ENCODE measurements around the gene LGI2. TPM values are rescaled to one million over a fixed set of nuclear protein-coding genes. Genes with fewer than 3 reads are reported as not detected.
A peak's percentile ranks its signal among the peaks of the same experiment; 100 is the strongest.
"Not testable (repeated sequence)": the region's sequence is repeated elsewhere in the genome, so short reads cannot be mapped to it uniquely, and the experiment has no call there.

Gene LGI2
- polyA plus RNA-seq, 2 donors = 0.08 to 0.27 TPM

GRCh38 chr4:25052037-25052436, 21.3 kb upstream of the LGI2 start:
- H3K4me1 ChIP-seq (ENCODE audit: control insufficient read depth in 2 of 2, insufficient read depth in 2 of 2, low read length in 1 of 2); H3K36me3 ChIP-seq (ENCODE audit: control insufficient read depth in 2 of 2, insufficient read depth in 2 of 2, low read length in 1 of 2); H3K27me3 ChIP-seq (ENCODE audit: control insufficient read depth in 1 of 2, insufficient read depth in 2 of 2, low read length in 2 of 2); H3K4me3 ChIP-seq (ENCODE audit: low read depth in 1 of 2, low read length in 2 of 2); H3K27ac ChIP-seq (ENCODE audit: low read depth in 2 of 2, low read length in 1 of 2); H3K9me3 ChIP-seq (ENCODE audit: control insufficient read depth in 2 of 2, insufficient read depth in 1 of 2, low read depth in 1 of 2, low read length in 1 of 2): not testable (repeated sequence)
- 93 to 94% methylated on average over 5 of the region's 5 CpGs for WGBS, 2 donors

GRCh38 chr4:25051534-25051933, 20.8 kb upstream of the LGI2 start:
- no peaks in the 10 kb centered on the region for H3K36me3 ChIP-seq (ENCODE audit: control insufficient read depth in 2 of 2, insufficient read depth in 2 of 2, low read length in 1 of 2)
- no peaks in the 10 kb centered on the region for H3K27me3 ChIP-seq (ENCODE audit: control insufficient read depth in 1 of 2, insufficient read depth in 2 of 2, low read length in 2 of 2)
- 82 to 91% methylated on average over 1 of the region's 1 CpG for WGBS, 2 donors
- H3K9me3 ChIP-seq (ENCODE audit: control insufficient read depth in 2 of 2, insufficient read depth in 1 of 2, low read depth in 1 of 2, low read length in 1 of 2) = no peaks in the 10 kb centered on the region
- H3K27ac ChIP-seq (ENCODE audit: low read depth in 2 of 2, low read length in 1 of 2) = no peak overlapping the region
- H3K4me1 ChIP-seq (ENCODE audit: control insufficient read depth in 2 of 2, insufficient read depth in 2 of 2, low read length in 1 of 2) = no peaks in the 10 kb centered on the region
- no peak overlapping the region for H3K4me3 ChIP-seq (ENCODE audit: low read depth in 1 of 2, low read length in 2 of 2)

GRCh38 chr4:25050370-25051078, 19.8 kb upstream of the LGI2 start:
- Histone ChIP-seq H3K36me3 (ENCODE audit: control insufficient read depth in 2 of 2, insufficient read depth in 2 of 2, low read length in 1 of 2) (no peaks in the 10 kb centered on the region), H3K9me3 (ENCODE audit: control insufficient read depth in 2 of 2, insufficient read depth in 1 of 2, low read depth in 1 of 2, low read length in 1 of 2) (no peaks in the 10 kb centered on the region), H3K27ac (ENCODE audit: low read depth in 2 of 2, low read length in 1 of 2) (no peak overlapping the region), H3K27me3 (ENCODE audit: control insufficient read depth in 1 of 2, insufficient read depth in 2 of 2, low read length in 2 of 2) (no peaks in the 10 kb centered on the region), H3K4me1 (ENCODE audit: control insufficient read depth in 2 of 2, insufficient read depth in 2 of 2, low read length in 1 of 2) (no peaks in the 10 kb centered on the region), H3K4me3 (ENCODE audit: low read depth in 1 of 2, low read length in 2 of 2) (no peak overlapping the region)
- WGBS, 2 donors = 91 to 93% methylated on average over 5 of the region's 5 CpGs

- Histone ChIP-seq H3K9me3 (ENCODE audit: control insufficient read depth in 2 of 2, insufficient read depth in 1 of 2, low read depth in 1 of 2, low read length in 1 of 2) (no peaks in the 10 kb centered on the region), H3K4me3 (ENCODE audit: low read depth in 1 of 2, low read length in 2 of 2) (no peak overlapping the region), H3K4me1 (ENCODE audit: control insufficient read depth in 2 of 2, insufficient read depth in 2 of 2, low read length in 1 of 2) (no peaks in the 10 kb centered on the region), H3K36me3 (ENCODE audit: control insufficient read depth in 2 of 2, insufficient read depth in 2 of 2, low read length in 1 of 2) (no peaks in the 10 kb centered on the region), H3K27ac (ENCODE audit: low read depth in 2 of 2, low read length in 1 of 2) (no peak overlapping the region), H3K27me3 (ENCODE audit: control insufficient read depth in 1 of 2, insufficient read depth in 2 of 2, low read length in 2 of 2) (no peaks in the 10 kb centered on the region)
- 81 to 82% methylated on average over 5 of the region's 5 CpGs for WGBS, 2 donors
These were observed 12.8 kb upstream of the LGI2 start for GRCh38 chr4:25043548-25043947.

- Histone ChIP-seq H3K36me3 (ENCODE audit: control insufficient read depth in 2 of 2, insufficient read depth in 2 of 2, low read length in 1 of 2) (no peaks in the 10 kb centered on the region), H3K4me1 (ENCODE audit: control insufficient read depth in 2 of 2, insufficient read depth in 2 of 2, low read length in 1 of 2) (peaks cover 0 to 7% of the 10 kb centered on the region in 2 donors), H3K4me3 (ENCODE audit: low read depth in 1 of 2, low read length in 2 of 2) (no peak overlapping the region), H3K27me3 (ENCODE audit: control insufficient read depth in 1 of 2, insufficient read depth in 2 of 2, low read length in 2 of 2) (no peaks in the 10 kb centered on the region), H3K27ac (ENCODE audit: low read depth in 2 of 2, low read length in 1 of 2) (no peak overlapping the region), H3K9me3 (ENCODE audit: control insufficient read depth in 2 of 2, insufficient read depth in 1 of 2, low read depth in 1 of 2, low read length in 1 of 2) (no peaks in the 10 kb centered on the region)
- 73 to 78% methylated on average over 4 of the region's 4 CpGs for WGBS, 2 donors
These were observed 2.8 kb upstream of the LGI2 start for GRCh38 chr4:25033526-25033925.

GRCh38 chr4:25032126-25032525, 1.4 kb upstream of the LGI2 start:
- WGBS, 2 donors = 75 to 78% methylated on average over 2 of the region's 2 CpGs
- Histone ChIP-seq H3K36me3 (ENCODE audit: control insufficient read depth in 2 of 2, insufficient read depth in 2 of 2, low read length in 1 of 2) (no peaks in the 10 kb centered on the region), H3K4me1 (ENCODE audit: control insufficient read depth in 2 of 2, insufficient read depth in 2 of 2, low read length in 1 of 2) (peaks cover 0 to 7% of the 10 kb centered on the region in 2 donors), H3K9me3 (ENCODE audit: control insufficient read depth in 2 of 2, insufficient read depth in 1 of 2, low read depth in 1 of 2, low read length in 1 of 2) (no peaks in the 10 kb centered on the region), H3K27ac (ENCODE audit: low read depth in 2 of 2, low read length in 1 of 2) (no peak overlapping the region), H3K4me3 (ENCODE audit: low read depth in 1 of 2, low read length in 2 of 2) (no peak overlapping the region), H3K27me3 (ENCODE audit: control insufficient read depth in 1 of 2, insufficient read depth in 2 of 2, low read length in 2 of 2) (peaks cover 0 to 4% of the 10 kb centered on the region in 2 donors)

GRCh38 chr4:25031077-25031621, 403 bp upstream of the LGI2 start:
- peak overlapping the region; percentile 38 to 52 for H3K4me3 ChIP-seq (ENCODE audit: low read depth in 1 of 2, low read length in 2 of 2)
- H3K4me1 ChIP-seq (ENCODE audit: control insufficient read depth in 2 of 2, insufficient read depth in 2 of 2, low read length in 1 of 2) = peaks cover 0 to 7% of the 10 kb centered on the region in 2 donors
- H3K27me3 ChIP-seq (ENCODE audit: control insufficient read depth in 1 of 2, insufficient read depth in 2 of 2, low read length in 2 of 2) = peaks cover 0 to 4% of the 10 kb centered on the region in 2 donors
- no peaks in the 10 kb centered on the region for H3K9me3 ChIP-seq (ENCODE audit: control insufficient read depth in 2 of 2, insufficient read depth in 1 of 2, low read depth in 1 of 2, low read length in 1 of 2)
- no peak overlapping the region for H3K27ac ChIP-seq (ENCODE audit: low read depth in 2 of 2, low read length in 1 of 2)
- H3K36me3 ChIP-seq (ENCODE audit: control insufficient read depth in 2 of 2, insufficient read depth in 2 of 2, low read length in 1 of 2) = no peaks in the 10 kb centered on the region
- WGBS, 2 donors = 2 to 5% methylated on average over 22 to 26 of the region's 26 CpGs

- H3K27me3 ChIP-seq (ENCODE audit: control insufficient read depth in 1 of 2, insufficient read depth in 2 of 2, low read length in 2 of 2) = peaks cover 0 to 4% of the 10 kb centered on the region in 2 donors
- no peaks in the 10 kb centered on the region for H3K36me3 ChIP-seq (ENCODE audit: control insufficient read depth in 2 of 2, insufficient read depth in 2 of 2, low read length in 1 of 2)
- H3K4me1 ChIP-seq (ENCODE audit: control insufficient read depth in 2 of 2, insufficient read depth in 2 of 2, low read length in 1 of 2) = peaks cover 0 to 7% of the 10 kb centered on the region in 2 donors
- no peak overlapping the region for H3K27ac ChIP-seq (ENCODE audit: low read depth in 2 of 2, low read length in 1 of 2)
- 31 to 36% methylated on average over 19 of the region's 19 CpGs for WGBS, 2 donors
- peak overlapping the region in 1 of 2 donors; percentile 52 for H3K4me3 ChIP-seq (ENCODE audit: low read depth in 1 of 2, low read length in 2 of 2)
- H3K9me3 ChIP-seq (ENCODE audit: control insufficient read depth in 2 of 2, insufficient read depth in 1 of 2, low read depth in 1 of 2, low read length in 1 of 2) = no peaks in the 10 kb centered on the region
These were observed 1.1 kb downstream of the LGI2 start for GRCh38 chr4:25029479-25030276.

GRCh38 chr4:25028851-25029250, 1.9 kb downstream of the LGI2 start:
- H3K27me3 ChIP-seq (ENCODE audit: control insufficient read depth in 1 of 2, insufficient read depth in 2 of 2, low read length in 2 of 2) = peaks cover 0 to 4% of the 10 kb centered on the region in 2 donors
- peaks cover 0 to 7% of the 10 kb centered on the region in 2 donors for H3K4me1 ChIP-seq (ENCODE audit: control insufficient read depth in 2 of 2, insufficient read depth in 2 of 2, low read length in 1 of 2)
- no peak overlapping the region for H3K4me3 ChIP-seq (ENCODE audit: low read depth in 1 of 2, low read length in 2 of 2)
- 88 to 91% methylated on average over 3 of the region's 3 CpGs for WGBS, 2 donors
- no peak overlapping the region for H3K27ac ChIP-seq (ENCODE audit: low read depth in 2 of 2, low read length in 1 of 2)
- no peaks in the 10 kb centered on the region for H3K36me3 ChIP-seq (ENCODE audit: control insufficient read depth in 2 of 2, insufficient read depth in 2 of 2, low read length in 1 of 2)
- no peaks in the 10 kb centered on the region for H3K9me3 ChIP-seq (ENCODE audit: control insufficient read depth in 2 of 2, insufficient read depth in 1 of 2, low read depth in 1 of 2, low read length in 1 of 2)

Data from esophagus (tissue), 2 donors.